ENCODE data around the gene MTR. TPM values are rescaled to one million over a fixed set of nuclear protein-coding genes. Genes with fewer than 3 reads are reported as not detected.

MTR gene
- total RNA-seq, 1 donor from 2014 or later = 35.8 TPM

DNA sequence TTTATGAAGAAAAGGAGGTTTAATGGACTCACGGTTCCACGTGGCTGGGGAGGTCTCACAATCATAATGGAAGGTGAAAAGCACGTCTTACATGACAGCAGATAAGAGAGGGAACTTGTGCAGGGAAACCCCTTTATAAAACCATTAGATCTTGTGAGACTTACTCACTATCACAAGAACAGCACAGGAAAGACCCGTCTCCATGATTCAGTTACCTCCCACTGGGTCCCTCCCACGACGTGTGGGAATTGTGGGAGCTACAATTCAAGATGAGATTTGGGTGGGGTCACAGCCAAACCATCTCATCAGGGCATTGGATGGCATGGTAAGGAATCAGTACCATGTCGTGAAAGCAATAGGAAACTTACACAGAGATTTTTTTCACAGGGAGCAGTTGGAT, 63.1 kb downstream of the MTR start:
- no peaks in the 10 kb centered on the region for H4K20me1 ChIP-seq (ENCODE audit: insufficient read depth, low read length)
- DNase-seq (ENCODE audit: low read depth) (no peak), FAIRE-seq (no peak)
- no peak overlapping the region for H3K4me3 Mint-ChIP-seq (ENCODE audit: unreplicated experiment)
- no peaks in the 10 kb centered on the region for H3K27me3 ChIP-seq (ENCODE audit: insufficient read depth, low read length)
- H3K36me3 Mint-ChIP-seq (ENCODE audit: low read depth, unreplicated experiment) = peaks cover 28% of the 10 kb centered on the region
- no peak overlapping the region for H3K27ac Mint-ChIP-seq (ENCODE audit: unreplicated experiment)
- no peaks in the 10 kb centered on the region for H3K27me3 Mint-ChIP-seq (ENCODE audit: low read depth, unreplicated experiment)
- H3K4me2 ChIP-seq (ENCODE audit: low read length) = no peak overlapping the region
- no peak overlapping the region for H3K4me3 ChIP-seq (ENCODE audit: insufficient read depth, low read depth, low read length)
- no peaks in the 10 kb centered on the region for H3K79me2 ChIP-seq (ENCODE audit: insufficient read depth, low read length)
- no peak for TF ChIP-seq EZH2 (IDR thresholded peaks at IDR 0.05; ENCODE audit: insufficient read depth, low read length)
- TF ChIP-seq, protein P1, sequence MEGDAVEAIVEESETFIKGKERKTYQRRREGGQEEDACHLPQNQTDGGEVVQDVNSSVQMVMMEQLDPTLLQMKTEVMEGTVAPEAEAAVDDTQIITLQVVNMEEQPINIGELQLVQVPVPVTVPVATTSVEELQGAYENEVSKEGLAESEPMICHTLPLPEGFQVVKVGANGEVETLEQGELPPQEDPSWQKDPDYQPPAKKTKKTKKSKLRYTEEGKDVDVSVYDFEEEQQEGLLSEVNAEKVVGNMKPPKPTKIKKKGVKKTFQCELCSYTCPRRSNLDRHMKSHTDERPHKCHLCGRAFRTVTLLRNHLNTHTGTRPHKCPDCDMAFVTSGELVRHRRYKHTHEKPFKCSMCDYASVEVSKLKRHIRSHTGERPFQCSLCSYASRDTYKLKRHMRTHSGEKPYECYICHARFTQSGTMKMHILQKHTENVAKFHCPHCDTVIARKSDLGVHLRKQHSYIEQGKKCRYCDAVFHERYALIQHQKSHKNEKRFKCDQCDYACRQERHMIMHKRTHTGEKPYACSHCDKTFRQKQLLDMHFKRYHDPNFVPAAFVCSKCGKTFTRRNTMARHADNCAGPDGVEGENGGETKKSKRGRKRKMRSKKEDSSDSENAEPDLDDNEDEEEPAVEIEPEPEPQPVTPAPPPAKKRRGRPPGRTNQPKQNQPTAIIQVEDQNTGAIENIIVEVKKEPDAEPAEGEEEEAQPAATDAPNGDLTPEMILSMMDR (IDR thresholded peaks at IDR 0.05; ENCODE audit: insufficient read depth, low read depth, low read length) = no peak
- no peak overlapping the region for H3K9ac ChIP-seq (ENCODE audit: low read length)
- H3K4me1 Mint-ChIP-seq (ENCODE audit: low read depth, unreplicated experiment) = peaks cover 22% of the 10 kb centered on the region
- peaks cover 2% of the 10 kb centered on the region for H3K36me3 ChIP-seq (ENCODE audit: insufficient read depth, low read length)
- peaks cover 15% of the 10 kb centered on the region for H3K4me1 ChIP-seq (ENCODE audit: insufficient read depth, low read length)
- no peak overlapping the region for H2AFZ ChIP-seq (ENCODE audit: low read depth, low read length)
- H3K9me3 Mint-ChIP-seq (ENCODE audit: unreplicated experiment) = peaks cover 2% of the 10 kb centered on the region
- no peak overlapping the region for H3K27ac ChIP-seq (ENCODE audit: low read depth, low read length)
- no peaks in the 10 kb centered on the region for H3K9me3 ChIP-seq (ENCODE audit: insufficient read depth, low read depth, low read length)

DNA sequence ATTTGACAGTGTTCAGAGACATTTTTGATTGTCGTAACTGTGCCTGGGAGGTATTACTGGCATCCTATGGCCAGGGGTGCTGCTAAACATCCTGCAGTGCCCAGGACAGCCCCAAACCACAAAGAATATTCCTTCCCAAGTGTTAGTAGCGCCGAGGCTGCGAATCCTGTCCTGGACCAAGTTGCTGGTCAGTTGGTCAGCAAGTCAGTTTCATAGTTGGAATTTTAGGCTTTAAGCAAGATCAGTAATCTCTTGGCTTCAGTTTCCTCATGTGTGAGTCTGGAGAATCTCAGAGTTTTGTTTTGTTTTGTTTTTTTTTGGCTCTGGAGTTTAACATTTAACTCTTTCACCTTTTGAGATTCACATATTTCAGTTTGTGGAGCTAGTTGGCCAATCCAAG, 65.0 kb downstream of the MTR start:
- Histone ChIP-seq H3K79me2 (ENCODE audit: insufficient read depth, low read length) (no peaks in the 10 kb centered on the region), H3K9ac (ENCODE audit: low read length) (no peak overlapping the region), H3K27ac (ENCODE audit: low read depth, low read length) (no peak overlapping the region), H3K36me3 (ENCODE audit: insufficient read depth, low read length) (peaks cover 6% of the 10 kb centered on the region), H4K20me1 (ENCODE audit: insufficient read depth, low read length) (no peaks in the 10 kb centered on the region), H3K4me3 (ENCODE audit: insufficient read depth, low read depth, low read length) (no peak overlapping the region), H3K4me1 (ENCODE audit: insufficient read depth, low read length) (no peaks in the 10 kb centered on the region), H3K27me3 (ENCODE audit: insufficient read depth, low read length) (no peaks in the 10 kb centered on the region), H3K9me3 (ENCODE audit: insufficient read depth, low read depth, low read length) (no peaks in the 10 kb centered on the region), H2AFZ (ENCODE audit: low read depth, low read length) (no peak overlapping the region), H3K4me2 (ENCODE audit: low read length) (no peak overlapping the region)
- Mint-ChIP-seq H3K4me3 (ENCODE audit: unreplicated experiment) (no peak overlapping the region), H3K9me3 (ENCODE audit: unreplicated experiment) (peaks cover 2% of the 10 kb centered on the region), H3K36me3 (ENCODE audit: low read depth, unreplicated experiment) (peaks cover 30% of the 10 kb centered on the region), H3K27ac (ENCODE audit: unreplicated experiment) (no peak overlapping the region), H3K27me3 (ENCODE audit: low read depth, unreplicated experiment) (no peaks in the 10 kb centered on the region), H3K4me1 (ENCODE audit: low read depth, unreplicated experiment) (peaks cover 6% of the 10 kb centered on the region)
- TF ChIP-seq EZH2 (IDR thresholded peaks at IDR 0.05; ENCODE audit: insufficient read depth, low read length) = no peak
- TF ChIP-seq, protein P1 (IDR thresholded peaks at IDR 0.05; ENCODE audit: insufficient read depth, low read depth, low read length) = no peak
- no peak for FAIRE-seq
- no peak for DNase-seq (ENCODE audit: low read depth)

DNA sequence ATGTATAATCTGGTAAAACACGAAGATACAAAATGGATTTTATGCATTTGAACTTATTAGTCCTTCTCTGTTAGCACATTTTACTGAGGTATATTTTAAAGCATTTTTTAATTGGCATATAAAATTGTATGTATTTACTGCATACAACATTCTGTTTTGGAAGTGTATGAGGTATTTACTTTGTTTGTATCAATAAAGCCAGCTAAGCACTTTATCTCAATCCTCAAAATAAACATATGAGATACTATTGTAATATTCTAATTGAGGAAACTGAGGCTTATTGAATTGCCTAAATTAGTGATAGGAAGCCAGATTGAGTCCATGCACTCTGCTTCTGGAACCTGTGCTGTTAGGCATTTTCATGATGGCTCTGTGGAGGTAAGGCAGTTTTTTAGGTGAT, 65.6 kb downstream of the MTR start:
- Mint-ChIP-seq H3K27me3 (ENCODE audit: low read depth, unreplicated experiment) (no peaks in the 10 kb centered on the region), H3K27ac (ENCODE audit: unreplicated experiment) (no peak overlapping the region), H3K4me3 (ENCODE audit: unreplicated experiment) (no peak overlapping the region), H3K9me3 (ENCODE audit: unreplicated experiment) (peaks cover 2% of the 10 kb centered on the region), H3K36me3 (ENCODE audit: low read depth, unreplicated experiment) (peaks cover 30% of the 10 kb centered on the region), H3K4me1 (ENCODE audit: low read depth, unreplicated experiment) (peaks cover 1% of the 10 kb centered on the region)
- no peak for FAIRE-seq
- Histone ChIP-seq H3K9ac (ENCODE audit: low read length) (no peak overlapping the region), H4K20me1 (ENCODE audit: insufficient read depth, low read length) (no peaks in the 10 kb centered on the region), H3K4me1 (ENCODE audit: insufficient read depth, low read length) (no peaks in the 10 kb centered on the region), H3K4me3 (ENCODE audit: insufficient read depth, low read depth, low read length) (no peak overlapping the region), H3K27me3 (ENCODE audit: insufficient read depth, low read length) (no peaks in the 10 kb centered on the region), H3K27ac (ENCODE audit: low read depth, low read length) (no peak overlapping the region), H3K9me3 (ENCODE audit: insufficient read depth, low read depth, low read length) (no peaks in the 10 kb centered on the region), H3K4me2 (ENCODE audit: low read length) (no peak overlapping the region), H3K36me3 (ENCODE audit: insufficient read depth, low read length) (peaks cover 8% of the 10 kb centered on the region), H2AFZ (ENCODE audit: low read depth, low read length) (no peak overlapping the region), H3K79me2 (ENCODE audit: insufficient read depth, low read length) (no peaks in the 10 kb centered on the region)
- no peak for TF ChIP-seq EZH2 (IDR thresholded peaks at IDR 0.05; ENCODE audit: insufficient read depth, low read length)
- TF ChIP-seq, protein P1 (IDR thresholded peaks at IDR 0.05; ENCODE audit: insufficient read depth, low read depth, low read length) = no peak
- no peak for DNase-seq (ENCODE audit: low read depth)
